Measurements from ENCODE around the gene NR2F1-AS1.

GRCh38 chr5:93596676-93597490, 15.9 kb upstream of the NR2F1-AS1 start:
- no peak for TF ChIP-seq CTCF (conservative IDR thresholded peaks at IDR 0.05; ENCODE audit: low read length)
- no peak for TF ChIP-seq EZH2phosphoT487 (IDR thresholded peaks at IDR 0.05; ENCODE audit: borderline replicate concordance, low read depth, low read length)

Measured in OCI-LY7 (cell line).